ENCODE measurements around the gene MACF1. TPM values are rescaled to one million over a fixed set of nuclear protein-coding genes. Genes with fewer than 3 reads are reported as not detected.
"Not testable (repeated sequence)": the region's sequence is repeated elsewhere in the genome, so short reads cannot be mapped to it uniquely, and the experiment has no call there.

The MACF1 gene
- total RNA-seq, 1 experiment from 2014 or later, result 51.9 TPM

GRCh38 chr1:39501666-39502065 is 297.2 kb downstream of the MACF1 start:
- Histone ChIP-seq H3K4me3 (no peak overlapping the region), H3K9me3 (no peaks in the 10 kb centered on the region; the same call in 1 of the 2 replicates), H3K36me3 (no peaks in the 10 kb centered on the region), H3K27me3 (no peaks in the 10 kb centered on the region)
- peak; percentile 84 for DNase-seq

- DNase-seq, H3K9me3 ChIP-seq: not testable (repeated sequence)
These were observed 299.9 kb downstream of the MACF1 start for GRCh38 chr1:39504436-39504835.

DNA sequence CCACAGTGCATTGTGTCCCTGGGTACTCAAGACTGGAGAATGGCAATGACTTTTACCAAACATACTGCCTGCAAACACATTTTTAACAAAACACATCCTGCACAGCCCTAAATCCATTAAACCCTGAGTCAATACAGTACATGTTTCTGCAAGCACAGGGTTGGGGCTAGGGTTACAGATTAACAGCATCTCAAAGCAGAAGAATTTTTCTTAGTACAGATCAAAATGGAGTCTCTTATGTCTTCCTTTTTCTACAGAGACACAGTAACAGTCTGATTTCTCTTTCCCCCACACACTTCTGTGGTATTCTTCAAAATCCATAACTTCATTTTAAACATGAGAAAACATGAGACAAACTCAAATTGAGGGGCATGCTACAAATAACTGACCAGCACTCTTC is 300.8 kb downstream of the MACF1 start:
- no peaks in the 10 kb centered on the region for H3K27me3 ChIP-seq
- no peaks in the 10 kb centered on the region; the same call in 1 of the 2 replicates for H3K9me3 ChIP-seq
- DNase-seq, result no peak
- H3K4me3 ChIP-seq, result no peak overlapping the region
- H3K36me3 ChIP-seq, result no peaks in the 10 kb centered on the region

More at GRCh38 chr1:39504436-39504835, 299.9 kb downstream of the MACF1 start:
- not testable (repeated sequence) for H3K4me3 ChIP-seq, H3K27me3 ChIP-seq, H3K36me3 ChIP-seq

DNA sequence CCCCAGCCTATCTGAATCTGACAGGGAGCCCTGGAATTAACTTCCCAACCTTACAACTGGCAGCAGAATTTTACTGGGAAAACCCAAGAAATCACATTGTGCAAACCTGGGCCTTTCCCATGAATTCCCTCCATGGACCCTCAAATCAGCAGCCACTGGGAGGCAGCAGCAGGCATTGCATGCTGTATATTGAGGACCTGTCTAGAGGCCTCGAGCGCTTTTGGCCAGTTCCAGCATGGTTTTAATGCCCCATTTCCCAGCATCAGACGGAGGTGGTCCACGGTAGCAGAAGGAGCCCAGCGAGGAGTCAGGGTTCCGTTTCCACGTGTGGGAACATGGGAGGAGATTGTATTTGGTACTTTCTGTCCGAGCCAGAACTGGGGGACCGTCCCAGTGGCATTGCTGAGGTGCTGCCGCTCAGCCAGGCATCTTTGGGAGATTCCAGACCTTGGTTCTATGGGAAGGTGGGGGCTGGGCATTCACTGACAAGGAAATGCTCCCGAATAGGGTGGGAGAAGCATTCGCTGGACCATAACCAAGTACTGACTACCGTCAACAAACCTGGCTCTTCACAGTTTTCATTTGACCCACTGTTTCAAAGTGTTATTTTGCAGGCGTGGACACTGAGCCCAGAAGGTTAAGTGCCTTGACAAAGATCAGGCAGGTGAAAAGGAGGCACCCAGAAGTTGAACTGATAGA is 302.9 kb downstream of the MACF1 start:
- Histone ChIP-seq H3K36me3 (no peaks in the 10 kb centered on the region), H3K27me3 (no peaks in the 10 kb centered on the region), H3K4me3 (no peak overlapping the region), H3K9me3 (no peaks in the 10 kb centered on the region)
- DNase-seq, result no peak

GRCh38 chr1:39508266-39508665 is 303.8 kb downstream of the MACF1 start:
- Histone ChIP-seq H3K4me3 (no peak overlapping the region), H3K27me3 (no peaks in the 10 kb centered on the region), H3K36me3 (no peaks in the 10 kb centered on the region), H3K9me3 (no peaks in the 10 kb centered on the region)
- DNase-seq, result no peak

DNA sequence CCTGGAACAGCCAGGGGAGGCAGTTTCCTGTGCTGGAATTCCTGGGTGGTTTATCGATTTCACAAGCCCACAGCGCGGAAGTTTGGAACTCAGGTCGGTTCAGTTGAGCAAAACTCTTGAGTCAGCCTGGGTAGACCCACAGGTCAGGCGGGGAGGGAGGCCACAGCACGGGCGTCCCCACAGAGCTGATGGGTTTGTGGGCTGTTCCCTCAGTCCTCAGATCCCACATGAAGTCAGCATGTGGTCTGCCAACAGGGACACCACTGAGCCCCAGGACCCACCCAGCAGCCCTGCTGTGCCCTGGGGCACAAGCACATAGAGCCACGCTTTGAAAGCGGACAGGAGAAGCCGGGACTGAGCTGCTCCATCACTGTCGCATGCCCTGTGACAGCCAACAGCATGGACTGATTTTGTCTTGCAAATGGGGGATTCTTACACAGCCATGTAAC is 304.4 kb downstream of the MACF1 start:
- no peaks in the 10 kb centered on the region for H3K36me3 ChIP-seq
- H3K27me3 ChIP-seq, result no peaks in the 10 kb centered on the region
- H3K9me3 ChIP-seq, result no peaks in the 10 kb centered on the region
- DNase-seq, result no peak
- no peak overlapping the region for H3K4me3 ChIP-seq

GRCh38 chr1:39509360-39510009 is 305.0 kb downstream of the MACF1 start:
- H3K36me3 ChIP-seq, result no peaks in the 10 kb centered on the region
- H3K27me3 ChIP-seq, result no peaks in the 10 kb centered on the region
- H3K4me3 ChIP-seq, result no peak overlapping the region
- no peaks in the 10 kb centered on the region for H3K9me3 ChIP-seq
- DNase-seq, result no peak

DNA sequence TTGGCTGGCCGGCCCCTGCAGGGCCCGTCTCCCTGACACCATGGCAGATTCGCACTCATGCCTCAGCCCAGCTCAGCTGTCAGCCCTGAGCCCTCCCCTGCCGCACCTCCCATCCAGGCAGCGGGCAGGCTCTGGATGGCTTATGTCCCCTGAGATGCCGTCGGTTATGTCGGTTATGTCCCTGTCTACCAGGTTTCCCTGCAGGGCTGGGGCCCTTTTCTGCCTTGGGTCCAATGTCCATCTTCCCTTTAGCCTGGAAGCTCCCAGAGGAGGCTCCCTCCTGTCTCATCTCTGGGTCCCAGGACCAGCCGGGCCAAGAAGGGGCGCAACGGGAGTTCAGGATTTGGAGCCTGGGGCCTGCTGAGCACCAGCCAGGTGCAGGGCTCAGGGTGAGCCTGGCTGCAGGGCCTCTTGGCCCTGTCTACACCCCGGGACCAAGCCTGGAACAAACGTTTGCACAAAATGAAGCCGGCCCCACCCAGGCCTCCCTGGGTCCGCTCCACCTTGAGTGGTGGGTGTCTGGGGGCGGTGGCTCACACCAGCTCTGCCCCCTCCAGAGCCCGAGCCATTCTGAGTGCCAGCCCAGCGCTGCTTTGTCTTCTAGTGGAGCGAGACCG is 306.2 kb downstream of the MACF1 start:
- DNase-seq, H3K9me3 ChIP-seq, H3K4me3 ChIP-seq, H3K36me3 ChIP-seq, H3K27me3 ChIP-seq: not testable (repeated sequence)

DNA sequence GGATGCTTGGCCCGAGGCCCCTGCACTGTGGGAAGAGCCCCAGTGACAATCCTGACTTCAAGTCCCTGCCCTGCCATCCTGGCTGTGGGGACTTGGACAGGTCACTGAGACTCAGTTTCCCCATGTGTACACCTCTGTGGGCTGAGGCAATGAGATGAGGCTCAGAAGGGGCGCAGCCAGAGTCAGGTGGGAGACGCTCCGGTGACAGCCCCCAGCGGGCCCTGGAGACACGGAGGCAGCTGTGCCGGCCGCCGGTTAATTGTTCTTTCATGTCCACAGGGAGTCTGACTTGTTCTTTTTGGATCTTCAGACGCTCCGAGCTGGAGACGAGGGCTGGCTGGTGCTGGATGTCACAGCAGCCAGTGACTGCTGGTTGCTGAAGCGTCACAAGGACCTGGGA is 307.0 kb downstream of the MACF1 start:
- DNase-seq, H3K9me3 ChIP-seq, H3K36me3 ChIP-seq, H3K27me3 ChIP-seq, H3K4me3 ChIP-seq: not testable (repeated sequence)

DNA sequence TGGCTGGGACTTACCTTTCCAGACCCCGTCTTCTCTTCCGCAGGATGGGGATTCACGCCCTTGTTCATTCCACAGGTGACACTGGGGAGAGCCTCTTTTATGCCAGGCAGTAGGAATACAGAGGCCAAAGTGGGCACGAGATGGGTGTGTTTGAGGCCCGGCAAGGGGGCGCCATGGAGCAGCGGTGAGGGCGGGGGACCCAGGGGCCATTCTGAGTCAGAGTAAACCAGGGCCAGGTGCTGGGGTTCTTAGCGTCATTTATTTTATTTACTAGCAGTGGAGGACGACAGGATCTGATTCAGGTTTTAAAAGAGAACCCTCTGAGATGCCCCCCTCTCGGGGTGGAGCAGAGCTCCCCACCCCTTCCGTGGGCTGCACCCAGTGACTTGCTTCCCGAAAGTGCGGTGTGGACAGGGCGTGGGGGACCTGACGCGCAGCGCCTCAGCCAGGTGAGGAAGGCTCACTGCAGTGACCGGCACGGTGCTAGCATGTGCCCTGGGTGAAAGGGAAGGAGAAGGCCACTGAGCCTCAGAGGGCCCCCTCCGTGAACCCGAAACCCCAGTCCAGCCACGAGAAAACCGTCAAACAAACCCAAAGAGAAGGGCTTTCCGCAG is 307.8 kb downstream of the MACF1 start:
- H3K4me3 ChIP-seq, DNase-seq, H3K27me3 ChIP-seq, H3K36me3 ChIP-seq, H3K9me3 ChIP-seq: not testable (repeated sequence)

DNA sequence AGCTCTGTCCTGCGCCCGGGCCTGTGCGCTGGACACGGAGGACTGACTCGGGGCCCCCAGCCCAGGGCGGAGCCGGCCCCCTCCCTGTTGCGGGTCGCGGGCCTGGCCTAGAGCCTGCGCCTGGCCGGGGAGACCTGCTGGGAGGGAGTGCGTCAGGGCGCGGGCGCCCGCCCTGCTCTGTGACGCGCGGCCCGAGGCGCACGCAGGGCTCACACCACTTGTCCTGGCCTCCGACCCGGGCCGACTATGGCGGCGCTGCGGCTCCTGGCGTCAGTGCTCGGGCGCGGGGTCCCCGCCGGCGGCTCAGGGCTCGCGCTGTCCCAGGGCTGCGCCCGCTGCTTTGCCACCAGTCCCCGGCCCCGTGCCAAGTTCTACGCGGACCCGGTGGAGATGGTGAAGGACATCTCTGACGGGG is 310.2 kb downstream of the MACF1 start:
- H3K27me3 ChIP-seq, DNase-seq, H3K4me3 ChIP-seq, H3K9me3 ChIP-seq, H3K36me3 ChIP-seq: not testable (repeated sequence)

DNA sequence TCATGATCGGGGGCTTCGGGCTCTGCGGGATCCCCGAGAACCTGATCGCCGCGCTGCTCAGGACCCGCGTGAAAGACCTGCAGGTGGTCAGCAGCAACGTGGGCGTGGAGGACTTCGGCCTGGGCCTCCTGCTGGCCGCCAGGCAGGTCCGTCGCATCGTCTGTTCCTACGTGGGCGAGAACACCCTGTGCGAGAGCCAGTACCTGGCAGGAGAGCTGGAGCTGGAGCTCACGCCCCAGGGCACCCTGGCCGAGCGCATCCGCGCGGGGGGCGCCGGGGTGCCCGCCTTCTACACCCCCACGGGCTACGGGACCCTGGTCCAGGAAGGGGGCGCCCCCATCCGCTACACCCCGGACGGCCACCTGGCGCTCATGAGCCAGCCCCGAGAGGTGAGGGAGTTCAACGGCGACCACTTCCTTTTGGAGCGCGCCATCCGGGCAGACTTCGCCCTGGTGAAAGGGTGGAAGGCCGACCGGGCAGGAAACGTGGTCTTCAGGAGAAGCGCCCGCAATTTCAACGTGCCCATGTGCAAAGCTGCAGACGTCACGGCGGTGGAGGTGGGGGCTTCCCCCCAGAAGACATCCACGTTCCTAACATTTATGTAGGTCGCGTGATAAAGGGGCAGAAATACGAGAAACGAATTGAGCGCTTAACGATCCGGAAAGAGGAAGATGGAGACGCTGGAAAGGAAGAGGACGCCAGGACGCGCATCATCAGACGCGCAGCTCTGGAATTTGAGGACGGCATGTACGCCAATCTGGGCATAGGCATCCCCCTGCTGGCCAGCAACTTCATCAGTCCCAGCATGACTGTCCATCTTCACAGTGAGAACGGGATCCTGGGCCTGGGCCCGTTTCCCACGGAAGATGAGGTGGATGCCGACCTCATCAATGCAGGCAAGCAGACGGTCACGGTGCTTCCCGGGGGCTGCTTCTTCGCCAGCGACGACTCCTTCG is 310.9 kb downstream of the MACF1 start:
- H3K4me3 ChIP-seq, result peak overlapping the region; percentile 43
- not testable (repeated sequence) for H3K27me3 ChIP-seq, H3K9me3 ChIP-seq, H3K36me3 ChIP-seq, DNase-seq

GRCh38 chr1:39516841-39517240 is 312.3 kb downstream of the MACF1 start:
- H3K9me3 ChIP-seq, H3K27me3 ChIP-seq, H3K4me3 ChIP-seq, DNase-seq, H3K36me3 ChIP-seq: not testable (repeated sequence)

DNA sequence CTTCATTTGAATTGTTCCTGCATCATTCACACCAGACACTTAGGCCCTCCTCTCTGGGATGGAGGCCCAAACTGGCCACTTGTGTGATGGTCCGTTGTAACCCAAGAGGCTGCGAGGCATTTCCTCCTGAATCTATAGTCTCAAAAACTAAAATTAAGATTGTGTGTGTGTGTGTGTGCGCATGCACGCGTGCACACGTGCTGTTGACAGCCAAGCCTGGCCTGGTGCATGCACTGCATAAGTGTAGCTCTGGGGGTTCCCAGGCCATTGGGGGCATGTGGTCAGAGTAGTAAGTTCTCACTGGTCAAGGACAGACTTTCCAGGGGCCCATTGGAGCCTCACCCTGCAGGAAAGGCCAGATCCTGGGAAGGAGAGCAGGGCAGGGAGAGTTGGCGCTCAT is 313.4 kb downstream of the MACF1 start:
- DNase-seq, H3K36me3 ChIP-seq, H3K27me3 ChIP-seq, H3K9me3 ChIP-seq, H3K4me3 ChIP-seq: not testable (repeated sequence)

- not testable (repeated sequence) for H3K27me3 ChIP-seq, H3K36me3 ChIP-seq, H3K9me3 ChIP-seq, H3K4me3 ChIP-seq
- DNase-seq, result peak; percentile 70
These were observed 314.9 kb downstream of the MACF1 start for GRCh38 chr1:39519376-39519775.

GRCh38 chr1:39522221-39522620 is 317.7 kb downstream of the MACF1 start:
- not testable (repeated sequence) for H3K9me3 ChIP-seq, DNase-seq

More at GRCh38 chr1:39522221-39522620, 317.7 kb downstream of the MACF1 start:
- H3K27me3 ChIP-seq, H3K36me3 ChIP-seq, H3K4me3 ChIP-seq: not testable (repeated sequence)

Measured in MG63 (cell line).